K562 (cell line): Measurements from ENCODE around the gene TEDDM1. TPM values are rescaled to one million over a fixed set of nuclear protein-coding genes. Genes with fewer than 3 reads are reported as not detected.
A peak's percentile ranks its signal among the peaks of the same experiment; 100 is the strongest.

Experiments
- ATAC-seq: fragments of 200-7000 bp; cut with Tn5 transposase; 3 replicates; pipeline ENCODE4 v1.9.1; 2020; ENCODE audit warnings: moderate library complexity
- BruUV-seq: library from RNA; stranded (reverse); fragments of 400-500 nt; replicated peaks from 2 replicates; lab custom pipeline; 2021; lab: Mats Ljungman, UMichigan
- CTCF ChIA-PET: fragments of 300-600 bp; formaldehyde crosslinking; extraction: SDS; loops from one replicate; lab custom pipeline; 2021; ENCODE audit warnings: low intra/inter-chr PET ratio; lab: Yijun Ruan, JAX
- POLR2A ChIA-PET: fragments of 300-600, 350-650 bp; sonication (Branson Sonifier 250); formaldehyde crosslinking; extraction: SDS; loops from one replicate; lab custom pipeline; 2021; ENCODE audit warnings: antibody characterized with exemption, inconsistent platforms; lab: Yijun Ruan, JAX
- DNase-seq, 4 experiments: peaks; one replicate each; pipeline versions ENCODE4 v3.0.0 to v3.0.0-alpha.2; 2011 to 2018; ENCODE audit warnings: low spot score in 3 of 4, mixed read lengths in 3 of 4; ENCODE audit errors: extremely low read depth in 1 of 4
- FAIRE-seq: peaks from 2 replicates; lab custom pipeline; 2011; peaks lifted over from hg19 to GRCh38; lab: Jason Lieb, UNC
- H2AFZ ChIP-seq: 2 replicates; pipeline ENCODE4 v1.6.0; 2011; ENCODE audit warnings: low read depth, low read length, control low read depth, inconsistent platforms
- H3K27ac ChIP-seq: fragments of 200-600 bp; 3 replicates; pipeline ENCODE4 v1.8.0; 2011; ENCODE audit warnings: low read depth, mild to moderate bottlenecking, control low read depth, inconsistent platforms, low read length, moderate library complexity, mixed read lengths; ENCODE audit errors: extremely low read depth
- H3K27me3 ChIP-seq, 2 experiments: fragments of 300-600 bp in 1 of 2; 2 replicates in 1 of 2; 3 replicates in 1 of 2; pipeline versions ENCODE4 v1.6.0 to v1.8.0; 2011; ENCODE audit warnings: inconsistent platforms in 2 of 2, low read length in 2 of 2, mild to moderate bottlenecking in 1 of 2, mixed read lengths in 1 of 2, moderate library complexity in 1 of 2; ENCODE audit not compliant: control insufficient read depth in 2 of 2, insufficient read depth in 2 of 2
- H3K36me3 ChIP-seq: fragments of 300-600 bp; 3 replicates; pipeline ENCODE4 v1.8.0; 2011; ENCODE audit warnings: mild to moderate bottlenecking, low read length, inconsistent platforms; ENCODE audit not compliant: control insufficient read depth, insufficient read depth
- H3K4me1 ChIP-seq, 2 experiments: fragments of 200-600 bp in 1 of 2; replicated peaks in 1 of 2; 2 replicates in 1 of 2; 3 replicates in 1 of 2; pipeline versions ENCODE4 v1.5.1 to v1.8.0; 2011; ENCODE audit warnings: inconsistent platforms in 2 of 2, low read length in 2 of 2, mild to moderate bottlenecking in 1 of 2, mixed read lengths in 1 of 2, moderate library complexity in 1 of 2; ENCODE audit not compliant: control insufficient read depth in 2 of 2, insufficient read depth in 2 of 2
- H3K4me2 ChIP-seq: 2 replicates; pipeline ENCODE4 v1.6.1; 2011; ENCODE audit warnings: low read length, control low read depth, inconsistent platforms, mixed read lengths; ENCODE audit not compliant: insufficient read depth
- H3K4me3 ChIP-seq: fragments of 200-600 bp; sonication (generic), shearing (Covaris generic); 2 replicates; pipeline ENCODE4 v1.5.1; 2016; ENCODE audit warnings: control low read depth, inconsistent platforms
- H3K79me2 ChIP-seq: fragments of 200-600 bp; 3 replicates; pipeline ENCODE4 v1.8.0; 2011; ENCODE audit warnings: low read length, inconsistent platforms; ENCODE audit not compliant: control insufficient read depth, insufficient read depth
- H3K9ac ChIP-seq, 2 experiments: 2 replicates each; pipeline versions ENCODE4 v1.6.0 to v1.6.1; 2011; ENCODE audit warnings: low read depth in 2 of 2, low read length in 2 of 2, control low read depth in 1 of 2, inconsistent platforms in 1 of 2, mild to moderate bottlenecking in 1 of 2, mixed read lengths in 1 of 2; ENCODE audit not compliant: insufficient read depth in 1 of 2
- H3K9me1 ChIP-seq: one replicate; pipeline ENCODE4 v1.6.0; 2011; ENCODE audit warnings: inconsistent platforms, mild to moderate bottlenecking, low read length, moderate library complexity; ENCODE audit not compliant: control insufficient read depth, insufficient read depth
- H3K9me3 ChIP-seq: replicated peaks from 2 replicates; pipeline ENCODE4 v1.5.1; 2011; ENCODE audit warnings: low read depth, low read length, inconsistent platforms; ENCODE audit not compliant: control insufficient read depth, insufficient read depth
- H4K20me1 ChIP-seq: replicated peaks from 2 replicates; pipeline ENCODE4 v1.6.1; 2011; ENCODE audit warnings: low read length, inconsistent platforms, mixed read lengths; ENCODE audit not compliant: control insufficient read depth, insufficient read depth
- ARHGAP35 ChIP-seq: fragments of 450-650 bp; IDR thresholded peaks from 2 replicates; pipeline ENCODE4 v1.6.1; 2018; ENCODE audit not compliant: partially characterized antibody
- CBX1 ChIP-seq: sonication (generic); IDR thresholded peaks from 2 replicates; pipeline ENCODE4 v1.6.1; 2016; ENCODE audit warnings: antibody characterized with exemption, low read depth, mild to moderate bottlenecking
- CBX3 ChIP-seq, 2 experiments: IDR thresholded peaks; 1 replicate in 1 of 2; 2 replicates in 1 of 2; pipeline ENCODE4 v1.6.1; 2012; ENCODE audit warnings: inconsistent platforms in 2 of 2, low read length in 2 of 2, borderline replicate concordance in 1 of 2, control low read depth in 1 of 2
- CBX5 ChIP-seq: IDR thresholded peaks from 2 replicates; pipeline ENCODE4 v1.6.1; 2014; ENCODE audit warnings: low read depth, borderline replicate concordance
- CTBP1 ChIP-seq: fragments of 450-650 bp; IDR thresholded peaks from 2 replicates; pipeline ENCODE4 v1.6.1; 2016; ENCODE audit warnings: borderline replicate concordance
- JUN ChIP-seq, 2 experiments: sonication (generic) in 1 of 2; formaldehyde crosslinking in 1 of 2; IDR thresholded peaks; 2 replicates each; pipeline versions ENCODE4 v1.6.1 to v1.8.0; 2012 to 2022; ENCODE audit warnings: borderline replicate concordance in 2 of 2, mild to moderate bottlenecking in 2 of 2, improper control_type of control experiment in 1 of 2, low read depth in 1 of 2, low read length in 1 of 2, missing genetic modification reagents in 1 of 2
- KAT8 ChIP-seq: fragments of 450-650 bp; IDR thresholded peaks from 2 replicates; pipeline ENCODE4 v1.6.1; 2016; ENCODE audit warnings: low read depth, mild to moderate bottlenecking
- NCOA2 ChIP-seq, 2 experiments: fragments of 450-650 bp; IDR thresholded peaks; 2 replicates each; pipeline ENCODE4 v1.6.1; 2018; ENCODE audit warnings: mild to moderate bottlenecking in 2 of 2, moderate library complexity in 1 of 2; ENCODE audit not compliant: partially characterized antibody in 2 of 2
- NR2F6 ChIP-seq: fragments of 450-650 bp; formaldehyde crosslinking; IDR thresholded peaks from 2 replicates; pipeline ENCODE4 v1.4.0; 2020; ENCODE audit warnings: mild to moderate bottlenecking
- TRIM24 ChIP-seq, 2 experiments: fragments of 450-650 bp; IDR thresholded peaks; 2 replicates each; pipeline ENCODE4 v1.6.1; 2016
- ZNF324 ChIP-seq: fragments of 250-450 bp; sonication (Bioruptor Pico); IDR thresholded peaks from 2 replicates; pipeline ENCODE4 v1.4.0; 2020; ENCODE audit warnings: mild to moderate bottlenecking
- ZNF583 ChIP-seq: fragments of 250-450 bp; sonication (Bioruptor Pico); IDR thresholded peaks from 2 replicates; pipeline ENCODE4 v1.4.0; 2020
- WGBS: fragments of 100-300 bp; shearing (Covaris generic); methylation state at CpG from one replicate; pipeline ENCODE4 v1.1.6; 2016; ENCODE audit warnings: low coverage, mixed read lengths; ENCODE audit not compliant: insufficient coverage; ENCODE audit errors: missing lambda C conversion rate; 5-methylcytosine and 5-hydroxymethylcytosine counted together
- in situ Hi-C: fragments of 300-500 bp; cut with MboI; formaldehyde crosslinking; loops from 4 replicates; pipeline ENCODE4 v1.15.0; 2018; ENCODE audit warnings: inconsistent platforms, mixed read lengths
- intact Hi-C: fragments of 100-400 bp; cut with micrococcal nuclease; formaldehyde crosslinking; loops from 2 replicates; pipeline ENCODE4 v1.14.2; 2022
- polyA plus RNA-seq, 8 experiments: library from polyadenylated mRNA; depleted of rRNA in 4 of 8; stranded (reverse) in 5 of 8; unstranded in 3 of 8; fragments of >200 nt; fragmentation: Nextera tagmentation in 2 of 8; fragmentation: Illumina TruSeq in 1 of 8; extraction: Ambion mirVana in 2 of 8; extraction: Trizol in 1 of 8; gene quantifications; 2 replicates each; pipeline versions ENCODE4 v1.2.1 to v1.2.3, GENCODE V29; 2011 to 2014; ENCODE audit warnings: inconsistent platforms in 1 of 8, missing spikeins in 1 of 8
- total RNA-seq, 7 experiments: library from RNA; depleted of rRNA in 6 of 7; stranded (reverse); fragments of >200 nt in 6 of 7; fragmentation: Illumina TruSeq in 2 of 7; extraction: Trizol in 2 of 7; gene quantifications; 2 replicates each; pipeline versions ENCODE4 v1.2.1 to v1.2.3, GENCODE V29; 2011 to 2021; ENCODE audit warnings: low replicate concordance in 1 of 7

Gene TEDDM1
- total and polyA plus RNA-seq, 9 of the 15 experiments (the other 6 are each of a cell fraction or from before 2014, with no cell fraction given), result not detected

DNA sequence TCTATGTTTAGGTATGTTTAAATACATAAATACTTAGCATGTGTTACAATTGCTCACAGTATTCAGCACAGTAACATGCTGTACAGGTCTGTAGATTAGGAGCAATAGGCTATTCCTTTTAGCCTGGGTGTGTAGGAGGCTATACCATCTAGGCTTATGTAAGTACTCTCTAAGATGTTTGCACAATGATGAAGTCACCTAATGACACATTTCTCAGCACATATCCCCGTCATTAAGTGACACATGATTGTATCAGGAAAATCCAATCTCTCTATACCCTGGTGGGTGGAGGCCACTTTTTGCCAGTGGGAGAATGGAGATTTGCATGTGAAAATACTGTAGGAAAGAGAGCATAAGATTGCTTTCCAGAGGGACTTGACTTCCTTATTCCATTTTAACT is 5.5 kb upstream of the TEDDM1 start (continued):
- no peak for TF ChIP-seq ZNF583 (CRISPR knock-in tag)
- peak in 1 of 2 experiments; percentile 11; a peak in 1 of 4 replicates for TF ChIP-seq TRIM24 (IDR thresholded peaks at IDR 0.05)
- TF ChIP-seq NCOA2 (IDR thresholded peaks at IDR 0.05; ENCODE audit: partially characterized antibody in 2 of 2), result no peak
- no peak for TF ChIP-seq NR2F6 (CRISPR knock-in tag)
- TF ChIP-seq JUN (IDR thresholded peaks at IDR 0.05; ENCODE audit: borderline replicate concordance, low read depth, low read length), result peak; percentile 34; the same call in 1 of the 2 replicates
- no peak for TF ChIP-seq JUN (CRISPR knock-in tag; IDR thresholded peaks at IDR 0.05; ENCODE audit: borderline replicate concordance)
- TF ChIP-seq KAT8, result no peak
- no peak for TF ChIP-seq ARHGAP35

DNA sequence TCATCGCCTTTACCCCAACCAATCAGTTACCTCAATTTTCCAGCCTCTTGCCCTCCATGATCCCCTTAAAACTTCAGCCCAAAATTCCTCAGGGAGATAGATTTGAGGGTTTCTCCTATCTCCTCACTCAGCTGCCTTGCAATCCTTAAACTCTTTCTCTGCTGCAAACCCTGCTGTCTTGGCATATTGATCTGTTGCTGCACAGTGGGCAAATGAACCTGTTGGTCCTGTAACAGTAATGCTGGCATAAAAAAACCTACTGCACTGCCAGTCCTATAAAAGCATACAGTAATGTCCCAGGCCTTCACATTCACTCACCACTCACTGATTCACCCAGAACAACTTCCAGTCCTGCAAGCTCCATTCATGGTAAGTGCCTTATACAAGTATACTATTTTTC is 5.1 kb upstream of the TEDDM1 start:
- FAIRE-seq (no peak), ATAC-seq (no peak), DNase-seq (no peak)
- no peaks in the 10 kb centered on the region for H3K9me1 ChIP-seq
- no peaks in the 10 kb centered on the region for H4K20me1 ChIP-seq
- no peak overlapping the region for H3K4me2 ChIP-seq
- TF ChIP-seq ZNF324, result 0 out of 2 replicates have a peak, but pooled peaks have one; percentile 20
- TF ChIP-seq CTBP1, result no peak
- peak; percentile 76; the same call in 1 of the 2 replicates for TF ChIP-seq CBX5
- TF ChIP-seq CBX1, result peak; percentile 59; the same call in 1 of the 2 replicates
- TF ChIP-seq CBX3 (IDR thresholded peaks at IDR 0.05; ENCODE audit: borderline replicate concordance in 1 of 2, low read length in 2 of 2), result 0 out of 3 replicates have a peak, but pooled peaks of 1 of the 2 experiments have one; percentile 57
- BruUV-seq, result no TSS peak
- in situ Hi-C loops (no loop called here), intact Hi-C loops (no loop called here)
- WGBS, result 9% methylated on average over 1 of the region's 1 CpG
- no peak overlapping the region for H2AFZ ChIP-seq
- no peaks in the 10 kb centered on the region; a peak in 1 of 5 replicates for H3K27me3 ChIP-seq
- ChIA-PET POLR2A (interaction anchor here (0.9 kb wide), 1 partner anchor 14 kb away, joined by 4 read pairs; the partner anchor contains the start of gene GLUL), CTCF (no interaction called here)
- no peak overlapping the region for H3K27ac ChIP-seq
- H3K9me3 ChIP-seq, result no peaks in the 10 kb centered on the region
- no peak overlapping the region for H3K9ac ChIP-seq
- H3K4me1 ChIP-seq, result no peaks in the 10 kb centered on the region
- H3K79me2 ChIP-seq, result no peaks in the 10 kb centered on the region
- H3K4me3 ChIP-seq, result no peak overlapping the region
- H3K36me3 ChIP-seq, result no peaks in the 10 kb centered on the region
